Measurements from ENCODE around the gene ALDH1L1.

GRCh38 chr3:126105691-126106187 is 74.6 kb downstream of the ALDH1L1 start:
- TF ChIP-seq STAT1 (IDR thresholded peaks at IDR 0.05; ENCODE audit: unreplicated experiment) (no peak), CTCF (conservative IDR thresholded peaks at IDR 0.05; ENCODE audit: low read depth in 2 of 2) (no peak), CREB1 (CRISPR knock-in tag; IDR thresholded peaks at IDR 0.05; ENCODE audit: low read depth) (no peak), REST (IDR thresholded peaks at IDR 0.05; ENCODE audit: unreplicated experiment) (no peak), EZH2 (IDR thresholded peaks at IDR 0.05; ENCODE audit: low read depth, unreplicated experiment) (no peak), POLR2AphosphoS5 (IDR thresholded peaks at IDR 0.05; ENCODE audit: low read depth) (no peak), JUNB (IDR thresholded peaks at IDR 0.05; ENCODE audit: unreplicated experiment) (no peak), EZH2phosphoT487 (IDR thresholded peaks at IDR 0.05; ENCODE audit: unreplicated experiment) (no peak), ETS1 (IDR thresholded peaks at IDR 0.05) (no peak), NANOG (IDR thresholded peaks at IDR 0.05; ENCODE audit: borderline replicate concordance) (no peak), ZNF114 (CRISPR knock-in tag; IDR thresholded peaks at IDR 0.05) (no peak)
